NCI-H2107 treated with DMSO at 0.1 percent for 48 hours (cell line): ENCODE measurements around the gene INHA.

Experiments used
- DNase-seq: peaks from one replicate; lab custom pipeline; 2025; ENCODE audit not compliant: unreplicated experiment; lab: John Stamatoyannopoulos, UW

INHA gene

GRCh38 chr2:219557320-219557719 is 14.8 kb upstream of the INHA start:
- no peak for DNase-seq

- DNase-seq: no peak
Observed at GRCh38 chr2:219557791-219558785, 14.0 kb upstream of the INHA start.

DNA sequence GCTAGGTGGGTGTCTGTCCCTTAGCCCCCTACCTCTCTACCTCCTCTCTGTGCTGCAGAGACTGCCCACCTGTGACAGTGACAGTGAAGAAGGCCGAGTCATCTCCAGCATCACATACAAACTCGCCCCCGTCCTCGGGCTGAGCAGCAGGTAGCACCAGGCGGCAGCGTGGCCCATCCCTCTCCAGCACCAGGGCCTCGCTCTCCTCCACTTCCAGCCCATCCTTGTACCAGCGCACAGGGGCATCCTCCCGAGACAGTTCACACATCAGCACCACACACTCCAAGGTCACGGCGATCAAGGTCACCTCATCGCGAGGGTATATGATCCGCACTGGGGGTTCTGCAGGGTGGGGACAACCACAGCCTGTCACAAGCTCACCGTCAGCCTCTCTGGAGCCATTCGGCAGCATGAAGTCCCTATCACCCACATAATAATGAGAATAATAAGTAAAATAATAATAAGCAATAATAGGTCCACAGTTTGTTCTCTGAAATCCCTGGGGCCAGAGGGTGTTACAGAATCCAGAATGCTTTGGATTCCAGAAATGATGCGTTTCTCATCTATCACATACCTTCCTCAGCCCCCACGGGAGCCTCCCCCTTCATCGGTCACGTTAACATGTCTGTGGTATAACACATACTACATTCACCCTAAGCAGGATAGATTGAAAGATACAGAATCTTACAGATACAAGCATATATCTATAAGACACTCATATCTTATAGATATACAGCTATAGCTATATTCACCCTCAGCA is 12.8 kb upstream of the INHA start:
- no peak for DNase-seq

- DNase-seq: no peak
Observed at GRCh38 chr2:219560037-219560892, 11.8 kb upstream of the INHA start.

GRCh38 chr2:219560893-219561178 is 11.3 kb upstream of the INHA start:
- DNase-seq: no peak

DNA sequence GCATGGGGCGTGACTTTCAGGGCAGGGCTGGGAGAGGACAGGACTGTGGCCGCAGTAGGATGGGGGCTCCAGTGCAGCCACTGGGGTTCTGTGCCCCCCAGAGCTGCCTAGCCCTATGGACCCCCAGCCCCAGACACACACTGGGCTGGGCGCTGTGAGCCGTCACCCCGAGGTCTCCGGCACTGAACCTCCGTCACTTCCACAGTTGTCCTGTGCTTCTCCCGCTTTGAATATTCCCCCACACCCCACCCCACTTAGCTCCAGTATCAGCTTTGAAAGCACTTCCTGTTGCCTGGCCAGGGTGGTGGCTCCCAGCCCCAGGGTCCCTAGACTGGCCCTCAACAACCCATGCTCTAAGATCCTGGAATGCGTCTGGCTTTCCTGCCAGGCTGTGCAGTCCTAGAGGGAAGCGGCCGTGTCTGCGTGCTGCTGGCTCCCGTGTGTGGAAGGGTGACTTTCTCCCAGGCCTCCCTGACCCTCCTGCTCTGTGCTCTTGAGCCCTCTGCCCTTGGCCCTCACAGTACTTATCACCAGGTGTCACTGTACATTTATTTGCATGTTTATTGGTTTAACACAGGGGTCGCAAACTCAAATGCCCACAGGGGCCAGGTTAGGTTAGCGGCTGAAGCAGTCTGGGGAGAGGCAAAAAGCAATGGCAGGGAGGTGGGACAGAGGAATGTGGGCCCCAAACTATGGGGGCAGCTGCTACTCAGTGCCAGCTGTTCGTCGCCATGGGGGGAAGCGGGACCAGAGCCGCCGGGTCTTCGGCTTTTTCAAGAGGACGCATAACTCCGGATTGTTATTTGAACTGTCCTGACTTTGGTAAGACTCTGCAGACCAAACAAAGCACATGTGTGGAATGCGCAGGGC is 10.7 kb upstream of the INHA start:
- DNase-seq: no peak

DNA sequence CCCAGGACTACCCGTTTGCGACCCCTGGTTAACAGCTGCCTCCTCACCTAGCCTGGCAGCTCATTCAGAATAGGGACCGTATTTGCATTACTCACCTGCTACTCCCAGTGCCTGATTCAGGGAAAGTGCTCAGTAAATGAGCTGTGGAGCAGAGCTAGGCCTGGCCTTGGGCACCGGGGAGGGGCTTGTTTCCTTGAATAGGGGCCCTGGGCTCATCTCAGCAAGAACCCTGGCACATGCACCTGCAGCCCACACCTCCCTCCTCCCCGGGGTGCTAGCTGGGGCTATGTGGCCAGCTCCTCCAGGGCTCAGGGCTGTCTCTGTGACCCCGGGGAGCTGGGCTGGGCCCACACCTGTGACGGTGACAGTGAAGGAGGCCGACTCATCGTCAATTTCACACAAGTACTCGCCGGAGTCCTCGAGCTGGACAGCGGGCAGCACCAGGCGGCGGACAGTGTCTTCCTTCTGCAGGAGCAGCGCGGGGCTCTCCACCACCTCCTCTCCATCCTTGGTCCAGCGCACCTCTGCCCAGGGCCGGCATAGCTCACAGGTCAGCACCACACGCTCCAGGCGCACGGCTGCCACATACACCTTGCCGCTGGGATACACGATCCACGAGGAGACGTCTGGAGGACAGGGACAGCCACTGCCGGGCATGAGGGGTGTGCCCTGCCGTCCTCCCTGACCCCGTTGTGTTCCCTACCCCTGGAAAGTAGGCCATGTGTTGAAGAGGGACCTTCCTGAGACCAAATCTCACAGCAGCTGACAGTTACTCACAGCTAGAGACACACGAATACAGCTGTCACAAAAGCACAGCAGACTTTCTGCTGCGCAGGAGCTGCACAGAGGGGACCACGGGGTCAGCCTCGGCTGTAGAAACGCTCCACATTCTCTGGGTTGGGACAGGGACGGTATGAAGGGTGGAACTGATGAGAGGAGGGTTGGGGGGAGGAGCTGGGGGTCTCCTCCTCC is 9.8 kb upstream of the INHA start:
- no peak for DNase-seq

GRCh38 chr2:219563271-219563928 is 8.7 kb upstream of the INHA start:
- no peak for DNase-seq

GRCh38 chr2:219565130-219566080 is 6.7 kb upstream of the INHA start:
- no peak for DNase-seq

- no peak for DNase-seq
Observed at GRCh38 chr2:219566640-219567039, 5.5 kb upstream of the INHA start.

GRCh38 chr2:219567131-219567530 is 5.0 kb upstream of the INHA start:
- no peak for DNase-seq

- DNase-seq: no peak
Observed at GRCh38 chr2:219567791-219568361, 4.2 kb upstream of the INHA start.

- DNase-seq: no peak
Observed at GRCh38 chr2:219569041-219569440, 3.1 kb upstream of the INHA start.

DNA sequence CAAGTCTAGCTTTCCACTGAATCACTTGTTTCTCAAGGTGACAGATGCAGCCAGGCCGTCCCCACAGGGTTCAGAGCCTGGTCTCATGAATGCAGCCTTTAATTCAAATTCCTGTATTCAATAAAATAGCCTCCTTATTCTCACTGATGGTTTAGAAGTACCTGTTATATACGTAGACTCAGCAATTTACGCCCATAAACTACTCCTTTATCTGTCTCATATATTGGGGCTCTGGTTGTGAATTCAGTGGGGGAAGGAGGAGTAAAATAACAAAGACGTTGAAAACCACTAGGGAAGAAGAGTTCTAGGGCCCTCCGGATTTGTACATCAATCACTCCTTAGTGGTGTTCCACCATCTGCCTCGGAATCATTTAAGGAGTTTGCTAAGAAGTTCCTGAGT is 2.5 kb upstream of the INHA start:
- no peak for DNase-seq

GRCh38 chr2:219570194-219570923 is 1.8 kb upstream of the INHA start:
- DNase-seq: no peak

GRCh38 chr2:219570924-219571310 is 1.2 kb upstream of the INHA start:
- no peak for DNase-seq
